ENCODE data around the gene PEAK1. TPM values are rescaled to one million over a fixed set of nuclear protein-coding genes. Genes with fewer than 3 reads are reported as not detected.
A peak's percentile ranks its signal among the peaks of the same experiment; 100 is the strongest.

Gene PEAK1
- total RNA-seq, 2 donors from 2014 or later, result 44.2 to 59.8 TPM

GRCh38 chr15:77123854-77124253, 296.1 kb downstream of the PEAK1 start:
- Histone ChIP-seq H3K36me3 (no peaks in the 10 kb centered on the region), H3K4me1 (peaks cover 0 to 40% of the 10 kb centered on the region in 2 donors), H3K27ac (no peak overlapping the region), H3K27me3 (no peaks in the 10 kb centered on the region), H3K4me3 (no peak overlapping the region), H3K9me3 (no peaks in the 10 kb centered on the region)
- no peak for TF ChIP-seq CTCF (IDR thresholded peaks at IDR 0.05)
- no peak for DNase-seq (ENCODE audit: low spot score)

- H3K4me1 ChIP-seq, result peaks cover 0 to 39% of the 10 kb centered on the region in 2 donors
- no peak for TF ChIP-seq CTCF (IDR thresholded peaks at IDR 0.05)
- H3K4me3 ChIP-seq, result no peak overlapping the region
- no peaks in the 10 kb centered on the region for H3K9me3 ChIP-seq
- no peak for DNase-seq (ENCODE audit: low spot score)
- H3K36me3 ChIP-seq, result no peaks in the 10 kb centered on the region
- H3K27ac ChIP-seq, result no peak overlapping the region
- H3K27me3 ChIP-seq, result no peaks in the 10 kb centered on the region
Measured at GRCh38 chr15:77122576-77122975, 297.3 kb downstream of the PEAK1 start.

- H3K4me1 ChIP-seq, result peaks cover 0 to 30% of the 10 kb centered on the region in 2 donors
- H3K36me3 ChIP-seq, result no peaks in the 10 kb centered on the region
- no peak overlapping the region for H3K27ac ChIP-seq
- TF ChIP-seq CTCF (IDR thresholded peaks at IDR 0.05), result no peak
- no peak overlapping the region for H3K4me3 ChIP-seq
- H3K27me3 ChIP-seq, result no peaks in the 10 kb centered on the region
- no peaks in the 10 kb centered on the region for H3K9me3 ChIP-seq
- DNase-seq (ENCODE audit: low spot score), result no peak
Measured at GRCh38 chr15:77121599-77121998, 298.3 kb downstream of the PEAK1 start.

- Histone ChIP-seq H3K27me3 (no peaks in the 10 kb centered on the region), H3K27ac (no peak overlapping the region), H3K4me3 (no peak overlapping the region), H3K4me1 (peaks cover 0 to 23% of the 10 kb centered on the region in 2 donors), H3K36me3 (no peaks in the 10 kb centered on the region), H3K9me3 (no peaks in the 10 kb centered on the region)
- no peak for DNase-seq (ENCODE audit: low spot score)
- TF ChIP-seq CTCF (IDR thresholded peaks at IDR 0.05), result no peak
Measured at GRCh38 chr15:77120576-77120975, 299.3 kb downstream of the PEAK1 start.

- Histone ChIP-seq H3K4me3 (no peak overlapping the region), H3K36me3 (peaks cover 6% of the 10 kb centered on the region), H3K4me1 (peaks cover 0 to 23% of the 10 kb centered on the region in 2 donors), H3K9me3 (no peaks in the 10 kb centered on the region), H3K27me3 (no peaks in the 10 kb centered on the region), H3K27ac (no peak overlapping the region)
- no peak for DNase-seq (ENCODE audit: low spot score)
- no peak for TF ChIP-seq CTCF (IDR thresholded peaks at IDR 0.05)
Measured at GRCh38 chr15:77119446-77119845, 300.5 kb downstream of the PEAK1 start.

- peaks cover 0 to 22% of the 10 kb centered on the region in 2 donors for H3K4me1 ChIP-seq
- TF ChIP-seq CTCF (IDR thresholded peaks at IDR 0.05), result peak; percentile 16 to 85
- DNase-seq (ENCODE audit: low spot score), result no peak
- no peaks in the 10 kb centered on the region for H3K27me3 ChIP-seq
- no peak overlapping the region for H3K4me3 ChIP-seq
- H3K9me3 ChIP-seq, result no peaks in the 10 kb centered on the region
- H3K27ac ChIP-seq, result no peak overlapping the region
- H3K36me3 ChIP-seq, result peaks cover 12% of the 10 kb centered on the region
Measured at GRCh38 chr15:77118882-77119321, 301.0 kb downstream of the PEAK1 start.
